DMS79 (cell line): Measurements from ENCODE around the gene PAPPA2.
"Not testable (repeated sequence)": the region's sequence is repeated elsewhere in the genome, so short reads cannot be mapped to it uniquely, and the experiment has no call there.

ENCODE experiments used
- DNase-seq: peaks from one replicate; lab custom pipeline; 2025; lab: John Stamatoyannopoulos, UW

Gene PAPPA2, protein sequence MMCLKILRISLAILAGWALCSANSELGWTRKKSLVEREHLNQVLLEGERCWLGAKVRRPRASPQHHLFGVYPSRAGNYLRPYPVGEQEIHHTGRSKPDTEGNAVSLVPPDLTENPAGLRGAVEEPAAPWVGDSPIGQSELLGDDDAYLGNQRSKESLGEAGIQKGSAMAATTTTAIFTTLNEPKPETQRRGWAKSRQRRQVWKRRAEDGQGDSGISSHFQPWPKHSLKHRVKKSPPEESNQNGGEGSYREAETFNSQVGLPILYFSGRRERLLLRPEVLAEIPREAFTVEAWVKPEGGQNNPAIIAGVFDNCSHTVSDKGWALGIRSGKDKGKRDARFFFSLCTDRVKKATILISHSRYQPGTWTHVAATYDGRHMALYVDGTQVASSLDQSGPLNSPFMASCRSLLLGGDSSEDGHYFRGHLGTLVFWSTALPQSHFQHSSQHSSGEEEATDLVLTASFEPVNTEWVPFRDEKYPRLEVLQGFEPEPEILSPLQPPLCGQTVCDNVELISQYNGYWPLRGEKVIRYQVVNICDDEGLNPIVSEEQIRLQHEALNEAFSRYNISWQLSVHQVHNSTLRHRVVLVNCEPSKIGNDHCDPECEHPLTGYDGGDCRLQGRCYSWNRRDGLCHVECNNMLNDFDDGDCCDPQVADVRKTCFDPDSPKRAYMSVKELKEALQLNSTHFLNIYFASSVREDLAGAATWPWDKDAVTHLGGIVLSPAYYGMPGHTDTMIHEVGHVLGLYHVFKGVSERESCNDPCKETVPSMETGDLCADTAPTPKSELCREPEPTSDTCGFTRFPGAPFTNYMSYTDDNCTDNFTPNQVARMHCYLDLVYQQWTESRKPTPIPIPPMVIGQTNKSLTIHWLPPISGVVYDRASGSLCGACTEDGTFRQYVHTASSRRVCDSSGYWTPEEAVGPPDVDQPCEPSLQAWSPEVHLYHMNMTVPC (N-terminal part only)

GRCh38 chr1:176462674-176463378, at the start of gene PAPPA2:
PAPPA2 (plus strand) TSS chr1:176463175; CDS start chr1:176556323, 93,148 bp downstream.
- no peak for DNase-seq

GRCh38 chr1:176416777-176417176, 46.2 kb upstream of the PAPPA2 start:
- DNase-seq: no peak

DNA sequence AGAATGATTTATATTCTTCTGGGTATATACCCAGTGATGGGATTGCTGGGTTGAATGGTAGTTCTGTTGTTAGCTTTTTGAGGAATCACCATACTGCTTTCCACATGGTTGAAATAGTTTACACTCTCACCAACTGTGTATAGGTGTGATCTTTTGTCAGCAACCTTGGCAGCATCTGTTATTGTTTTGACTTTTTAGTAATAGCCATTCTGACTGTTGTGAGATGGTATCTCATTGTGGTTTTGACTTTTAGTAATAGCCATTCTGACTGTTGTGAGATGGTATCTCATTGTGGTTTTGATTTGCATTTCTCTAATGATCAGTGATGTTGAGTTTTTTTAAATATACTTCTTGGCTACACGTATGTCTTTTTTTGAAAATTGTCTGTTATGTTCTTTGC, 43.4 kb upstream of the PAPPA2 start:
- DNase-seq: not testable (repeated sequence)

- DNase-seq: no peak
Observed at GRCh38 chr1:176434234-176434633, 28.7 kb upstream of the PAPPA2 start.

- DNase-seq: no peak
Observed at GRCh38 chr1:176436251-176436650, 26.7 kb upstream of the PAPPA2 start.

- no peak for DNase-seq
Observed at GRCh38 chr1:176440176-176440575, 22.8 kb upstream of the PAPPA2 start.

DNA sequence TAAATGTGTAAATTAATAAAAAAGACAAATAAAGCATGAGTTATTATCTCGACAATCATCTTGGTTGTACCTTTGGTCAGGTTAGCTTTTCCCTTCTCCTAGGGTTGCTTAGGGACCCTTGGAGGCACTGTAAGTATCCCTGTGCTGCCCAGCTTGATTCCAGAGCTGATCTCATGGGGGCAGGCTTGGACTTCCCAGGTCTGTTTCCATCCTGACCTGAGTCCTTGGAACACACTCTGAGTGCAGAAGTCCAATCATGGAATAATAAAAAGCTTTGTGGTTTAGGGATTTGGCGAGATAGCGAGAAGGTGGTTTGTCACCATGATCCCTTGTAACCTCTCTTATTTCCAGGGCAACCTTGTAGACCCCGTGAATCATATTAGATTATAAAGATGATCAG, 18.7 kb upstream of the PAPPA2 start:
- no peak for DNase-seq

- DNase-seq: no peak
Observed at GRCh38 chr1:176445402-176445801, 17.6 kb upstream of the PAPPA2 start.

GRCh38 chr1:176448340-176448739, 14.6 kb upstream of the PAPPA2 start:
- no peak for DNase-seq

DNA sequence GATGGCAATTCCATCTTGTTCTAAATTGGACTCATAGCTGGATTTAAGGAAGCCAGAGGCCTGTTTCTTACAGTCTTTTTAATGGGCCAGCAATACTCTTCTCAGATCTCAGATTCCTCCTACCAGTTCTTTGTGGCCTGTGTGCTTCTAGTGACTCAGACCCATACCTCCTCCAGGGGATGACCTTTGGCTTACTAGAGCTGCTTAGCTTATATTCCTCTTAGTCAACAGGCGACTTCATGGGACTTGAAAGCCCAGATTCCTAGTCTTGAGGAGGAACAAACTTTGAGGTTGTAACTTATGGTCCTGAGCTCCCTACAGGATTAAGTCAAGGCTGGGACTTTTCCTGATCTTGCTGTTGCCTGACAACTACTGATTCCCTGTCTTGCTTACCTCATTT, 12.4 kb upstream of the PAPPA2 start:
- DNase-seq: no peak

GRCh38 chr1:176451741-176452140, 11.2 kb upstream of the PAPPA2 start:
- not testable (repeated sequence) for DNase-seq

DNA sequence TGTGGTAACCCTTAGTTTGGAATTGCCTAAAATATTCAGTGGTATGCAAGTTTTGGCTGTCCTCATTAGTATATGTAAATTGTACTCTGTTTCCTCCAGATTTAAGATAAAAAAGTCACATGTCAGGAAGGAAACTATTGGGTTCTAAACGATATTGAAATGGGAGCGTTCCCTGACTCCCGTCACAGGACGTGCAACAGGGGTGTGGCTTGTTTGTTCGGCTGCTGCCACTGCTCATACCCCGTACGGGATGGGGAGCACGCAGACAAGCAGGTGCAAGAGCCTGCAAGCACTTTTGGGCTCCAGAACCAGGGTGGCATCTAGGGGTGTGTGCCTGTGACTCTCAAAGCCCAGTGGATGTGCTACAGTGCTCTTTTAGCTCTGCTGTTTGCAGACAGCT, 6.2 kb upstream of the PAPPA2 start:
- DNase-seq: no peak

- DNase-seq: no peak
Observed at GRCh38 chr1:176460544-176461336, 2.2 kb upstream of the PAPPA2 start.

DNA sequence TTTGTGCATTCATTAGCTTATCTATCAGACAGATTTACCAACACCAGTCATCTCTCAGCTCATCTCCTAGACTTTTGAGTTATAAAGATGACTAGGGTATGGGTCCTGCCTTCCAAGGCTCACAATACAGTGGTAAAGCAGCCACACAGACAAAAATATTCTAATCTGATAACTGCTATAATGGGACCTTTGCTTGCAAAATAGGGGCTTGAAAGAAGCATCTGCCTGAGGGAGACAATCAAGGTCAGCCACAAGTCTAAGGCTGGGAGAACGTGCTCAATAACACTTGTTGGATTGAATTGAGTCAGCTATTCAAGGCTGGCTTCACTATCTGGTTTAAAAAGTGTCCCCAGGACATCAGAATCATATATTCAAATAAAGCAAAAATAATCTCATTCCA, 1.4 kb upstream of the PAPPA2 start:
- no peak for DNase-seq

DNA sequence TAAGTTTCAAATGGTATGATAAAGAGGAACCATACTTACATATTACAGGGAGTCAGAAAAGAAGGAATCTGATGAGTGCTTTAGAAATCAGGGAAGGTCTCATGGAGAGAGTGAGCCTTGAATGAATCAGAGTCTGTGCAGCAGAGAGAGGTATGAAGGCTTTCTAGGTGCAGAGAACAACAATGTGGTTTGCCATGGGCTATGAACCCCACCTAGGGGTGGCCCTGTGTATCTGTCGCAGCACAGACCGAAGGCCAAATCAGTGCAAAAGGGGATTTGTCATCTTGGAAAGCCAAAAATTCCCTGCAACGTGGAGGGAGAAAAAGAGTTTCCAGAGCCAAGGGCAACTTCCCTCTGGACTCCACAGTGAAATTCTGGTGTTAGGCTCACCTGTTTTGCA, 3.5 kb downstream of the PAPPA2 start:
- no peak for DNase-seq

DNA sequence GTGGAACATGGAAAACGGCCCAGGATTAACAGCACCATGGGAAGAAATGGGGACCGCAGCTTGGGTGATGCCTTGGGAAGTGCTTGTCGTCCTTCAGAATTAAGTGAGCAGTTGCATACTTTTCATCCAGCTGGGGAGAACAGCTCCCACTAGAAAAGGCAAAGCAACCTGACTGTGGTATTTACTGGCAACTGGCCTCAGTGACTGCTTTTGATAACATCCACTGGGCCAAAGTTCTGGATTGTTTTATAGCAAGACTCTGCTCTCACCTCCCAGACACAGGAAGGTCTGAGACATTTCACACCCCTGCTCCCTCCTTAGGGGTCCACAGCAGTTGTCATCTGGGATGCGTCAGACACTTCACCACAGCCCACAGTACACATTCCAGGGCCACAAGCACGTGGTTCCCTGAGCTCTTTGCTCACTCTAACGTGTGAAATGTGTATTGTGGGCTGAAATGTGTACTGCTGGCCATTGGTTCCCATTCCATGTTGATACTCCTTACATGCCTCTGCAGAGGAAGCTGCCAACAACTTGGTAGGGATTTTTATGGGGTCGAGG, 6.6 kb downstream of the PAPPA2 start:
- no peak for DNase-seq

GRCh38 chr1:176471338-176472121, 8.6 kb downstream of the PAPPA2 start:
- no peak for DNase-seq

- no peak for DNase-seq
Observed at GRCh38 chr1:176479971-176480370, 17.0 kb downstream of the PAPPA2 start.

- no peak for DNase-seq
Observed at GRCh38 chr1:176480750-176481149, 17.8 kb downstream of the PAPPA2 start.

- DNase-seq: no peak
Observed at GRCh38 chr1:176485083-176485482, 22.1 kb downstream of the PAPPA2 start.
